Measurements from ENCODE around the gene GATD1. TPM values are rescaled to one million over a fixed set of nuclear protein-coding genes. Genes with fewer than 3 reads are reported as not detected.

GATD1 gene
- total RNA-seq, 1 experiment from 2014 or later = 91.5 TPM

- Mint-ChIP-seq H3K4me1 (ENCODE audit: low read depth, unreplicated experiment) (no peaks in the 10 kb centered on the region), H3K27ac (ENCODE audit: unreplicated experiment) (no peak overlapping the region), H3K4me3 (ENCODE audit: unreplicated experiment) (no peak overlapping the region), H3K36me3 (ENCODE audit: insufficient read depth, unreplicated experiment) (peaks cover 29% of the 10 kb centered on the region), H3K27me3 (ENCODE audit: insufficient read depth, unreplicated experiment) (no peaks in the 10 kb centered on the region), H3K9me3 (ENCODE audit: unreplicated experiment) (no peaks in the 10 kb centered on the region)
- no peaks in the 10 kb centered on the region for H3K36me3 ChIP-seq (ENCODE audit: control insufficient read depth, insufficient read depth, low read length)
- BruUV-seq (replicated peaks) = no TSS peak
- peaks cover 19% of the 10 kb centered on the region for H3K4me1 ChIP-seq
- no peak for DNase-seq
- no peaks in the 10 kb centered on the region for H3K27me3 ChIP-seq (replicated peaks; ENCODE audit: control insufficient read depth, insufficient read depth, low read length)
- POLR2A ChIA-PET = no interaction called here
- CTCF ChIA-PET = no interaction called here
- intact Hi-C loops (cut with micrococcal nuclease; ENCODE audit: unreplicated experiment) = no loop called here
- no peak overlapping the region for H3K4me3 ChIP-seq (ENCODE audit: low read depth, low read length)
- H3K9me3 ChIP-seq = no peaks in the 10 kb centered on the region
- no peak for TF ChIP-seq CTCF (IDR thresholded peaks at IDR 0.05; ENCODE audit: insufficient read depth in 1 of 2, low read depth in 1 of 2, low read length in 1 of 2, severe bottlenecking in 1 of 2, unreplicated experiment in 1 of 2)
Measured at GRCh38 chr11:799641-800316, 22.5 kb upstream of the GATD1 start.

- Histone ChIP-seq H3K4me3 (ENCODE audit: low read depth, low read length) (peak within 1 kb of the TSS; percentile 91), H3K36me3 (ENCODE audit: control insufficient read depth, insufficient read depth, low read length) (no peaks in the 10 kb centered on the region), H3K9me3 (no peaks in the 10 kb centered on the region), H3K27me3 (replicated peaks; ENCODE audit: control insufficient read depth, insufficient read depth, low read length) (no peaks in the 10 kb centered on the region), H3K4me1 (peaks cover 9% of the 10 kb centered on the region)
- Mint-ChIP-seq H3K4me1 (ENCODE audit: low read depth, unreplicated experiment) (no peaks in the 10 kb centered on the region), H3K9me3 (ENCODE audit: unreplicated experiment) (no peaks in the 10 kb centered on the region), H3K27me3 (ENCODE audit: insufficient read depth, unreplicated experiment) (no peaks in the 10 kb centered on the region), H3K4me3 (ENCODE audit: unreplicated experiment) (peak within 1 kb of the TSS; percentile 86), H3K27ac (ENCODE audit: unreplicated experiment) (peak within 1 kb of the TSS; percentile 69), H3K36me3 (ENCODE audit: insufficient read depth, unreplicated experiment) (peaks cover 24% of the 10 kb centered on the region)
- ChIA-PET POLR2A (interaction anchor here (1.4 kb wide), 1 partner anchor 11 kb away, joined by 4 read pairs; the partner anchor contains the start of gene RPLP2), CTCF (no interaction called here)
- no TSS peak for BruUV-seq (replicated peaks)
- intact Hi-C loops (cut with micrococcal nuclease; ENCODE audit: unreplicated experiment) = no loop called here
- peak; percentile 71 to 93 for TF ChIP-seq CTCF (IDR thresholded peaks at IDR 0.05; ENCODE audit: insufficient read depth in 1 of 2, low read depth in 1 of 2, low read length in 1 of 2, severe bottlenecking in 1 of 2, unreplicated experiment in 1 of 2)
- DNase-seq = peak; percentile 77 to 93
Measured at GRCh38 chr11:798093-798713, 20.9 kb upstream of the GATD1 start, which contains the start of gene SLC25A22. Gene SLC25A22 (minus strand): TSS chr11:798281. CDS start chr11:795006, 3,275 bp downstream.

- Mint-ChIP-seq H3K9me3 (ENCODE audit: unreplicated experiment) (no peaks in the 10 kb centered on the region), H3K27me3 (ENCODE audit: insufficient read depth, unreplicated experiment) (no peaks in the 10 kb centered on the region), H3K4me3 (ENCODE audit: unreplicated experiment) (peak overlapping the region; percentile 86), H3K36me3 (ENCODE audit: insufficient read depth, unreplicated experiment) (peaks cover 28% of the 10 kb centered on the region), H3K27ac (ENCODE audit: unreplicated experiment) (peak overlapping the region; percentile 69), H3K4me1 (ENCODE audit: low read depth, unreplicated experiment) (no peaks in the 10 kb centered on the region)
- H3K4me3 ChIP-seq (ENCODE audit: low read depth, low read length) = peak overlapping the region; percentile 91
- ChIA-PET POLR2A (interaction anchor here (1.0 to 1.4 kb wide), 2 partner anchors 12 to 22 kb away, joined by 4 to 7 read pairs; partner anchors contain the start of genes PNPLA2 and RPLP2), CTCF (interaction anchor here (0.7 to 2.0 kb wide), 4 partner anchors 11 to 50 kb away, joined by 3 to 6 read pairs (median 3); no protein-coding TSS in a partner anchor)
- H3K36me3 ChIP-seq (ENCODE audit: control insufficient read depth, insufficient read depth, low read length) = no peaks in the 10 kb centered on the region
- no peaks in the 10 kb centered on the region for H3K9me3 ChIP-seq
- peaks cover 9% of the 10 kb centered on the region for H3K4me1 ChIP-seq
- intact Hi-C loops (cut with micrococcal nuclease; ENCODE audit: unreplicated experiment) = no loop called here
- DNase-seq = peak; percentile 74 to 76
- BruUV-seq (replicated peaks) = no TSS peak
- H3K27me3 ChIP-seq (replicated peaks; ENCODE audit: control insufficient read depth, insufficient read depth, low read length) = no peaks in the 10 kb centered on the region
- TF ChIP-seq CTCF (IDR thresholded peaks at IDR 0.05; ENCODE audit: insufficient read depth in 1 of 2, low read depth in 1 of 2, low read length in 1 of 2, severe bottlenecking in 1 of 2, unreplicated experiment in 1 of 2) = no peak
Measured at GRCh38 chr11:797296-798092, 20.2 kb upstream of the GATD1 start.

All from Caco-2 (cell line).